HFF-Myc (cell line): ENCODE measurements around the gene LCE2C.
A peak's percentile ranks its signal among the peaks of the same experiment; 100 is the strongest.
"Not testable (repeated sequence)": the region's sequence is repeated elsewhere in the genome, so short reads cannot be mapped to it uniquely, and the experiment has no call there.

ENCODE experiments used
- DNase-seq: peaks from one replicate; pipeline ENCODE4 v3.0.0-alpha.2; 2011; ENCODE audit warnings: low read depth; ENCODE audit errors: extremely low read depth
- H3K4me3 ChIP-seq: replicated peaks from 2 replicates; pipeline ENCODE4 v1.5.1; 2011; ENCODE audit warnings: low read depth, mild to moderate bottlenecking, control low read depth, low read length
- CTCF ChIP-seq: IDR thresholded peaks from 2 replicates; pipeline ENCODE4 v1.5.1; 2012; ENCODE audit warnings: mild to moderate bottlenecking, low read depth, low read length, control low read depth; ENCODE audit errors: missing control alignments

LCE2C gene

GRCh38 chr1:152654110-152654509 is 21.0 kb upstream of the LCE2C start:
- no peak overlapping the region for H3K4me3 ChIP-seq
- no peak for DNase-seq
- TF ChIP-seq CTCF, result peak; percentile 52

- H3K4me3 ChIP-seq, result no peak overlapping the region
- no peak for TF ChIP-seq CTCF
- DNase-seq, result no peak
Observed at GRCh38 chr1:152656459-152656858, 18.6 kb upstream of the LCE2C start.

- no peak for DNase-seq
- TF ChIP-seq CTCF, result no peak
- H3K4me3 ChIP-seq, result no peak overlapping the region
Observed at GRCh38 chr1:152657677-152658076, 17.4 kb upstream of the LCE2C start.

GRCh38 chr1:152658649-152659048 is 16.4 kb upstream of the LCE2C start:
- H3K4me3 ChIP-seq, result no peak overlapping the region
- DNase-seq, result no peak
- no peak for TF ChIP-seq CTCF

GRCh38 chr1:152663098-152663497 is 12.0 kb upstream of the LCE2C start, which contains the start of gene LCE2D:
TSS of gene LCE2D (plus strand) at chr1:152663380. CDS start at chr1:152664106, 726 bp downstream.
- no peak for TF ChIP-seq CTCF
- H3K4me3 ChIP-seq, result no peak within 1 kb of the TSS
- DNase-seq, result no peak

- H3K4me3 ChIP-seq, DNase-seq: not testable (repeated sequence)
Observed at GRCh38 chr1:152666171-152666570, 8.9 kb upstream of the LCE2C start.

GRCh38 chr1:152667648-152668047 is 7.4 kb upstream of the LCE2C start:
- no peak for TF ChIP-seq CTCF

More at GRCh38 chr1:152667648-152668047, 7.4 kb upstream of the LCE2C start:
- no peak overlapping the region for H3K4me3 ChIP-seq
- DNase-seq, result no peak
